GM12891 (cell line): ENCODE data around the gene PPP1R2.

Source experiments
- PAX5 ChIP-seq: IDR thresholded peaks from 2 replicates; pipeline ENCODE4 v1.6.1; 2011; ENCODE audit warnings: low read length, moderate library complexity, mild to moderate bottlenecking; ENCODE audit not compliant: insufficient read depth, severe bottlenecking
- POLR2A ChIP-seq: IDR thresholded peaks from 2 replicates; pipeline ENCODE4 v1.6.1; 2011; ENCODE audit warnings: low read depth, low read length, control low read depth
- POLR2AphosphoS5 ChIP-seq: IDR thresholded peaks from 2 replicates; pipeline ENCODE4 v1.6.1; 2011; ENCODE audit warnings: low read depth, low read length, control low read depth
- POU2F2 ChIP-seq: IDR thresholded peaks from 2 replicates; pipeline ENCODE4 v1.6.1; 2011; ENCODE audit warnings: low read depth, mild to moderate bottlenecking, control low read depth, low read length, moderate library complexity
- SPI1 ChIP-seq: IDR thresholded peaks from 2 replicates; pipeline ENCODE4 v1.6.1; 2011; ENCODE audit warnings: low read depth, low read length, control low read depth
- TAF1 ChIP-seq: IDR thresholded peaks from 2 replicates; pipeline ENCODE4 v1.6.1; 2011; ENCODE audit warnings: low read depth, low read length, control low read depth

GRCh38 chr3:195549931-195550519, 6.9 kb upstream of the PPP1R2 start:
- TF ChIP-seq POLR2AphosphoS5 (no peak), POLR2A (no peak), SPI1 (no peak), PAX5 (no peak), POU2F2 (no peak), TAF1 (no peak)
